ENCODE measurements around the gene TSPAN14. TPM values are rescaled to one million over a fixed set of nuclear protein-coding genes. Genes with fewer than 3 reads are reported as not detected.

The TSPAN14 gene
- total and polyA plus RNA-seq, 2 of the 13 experiments (the other 11 are each of a cell fraction or from before 2014, with no cell fraction given) = 24.1 to 80.6 TPM

DNA sequence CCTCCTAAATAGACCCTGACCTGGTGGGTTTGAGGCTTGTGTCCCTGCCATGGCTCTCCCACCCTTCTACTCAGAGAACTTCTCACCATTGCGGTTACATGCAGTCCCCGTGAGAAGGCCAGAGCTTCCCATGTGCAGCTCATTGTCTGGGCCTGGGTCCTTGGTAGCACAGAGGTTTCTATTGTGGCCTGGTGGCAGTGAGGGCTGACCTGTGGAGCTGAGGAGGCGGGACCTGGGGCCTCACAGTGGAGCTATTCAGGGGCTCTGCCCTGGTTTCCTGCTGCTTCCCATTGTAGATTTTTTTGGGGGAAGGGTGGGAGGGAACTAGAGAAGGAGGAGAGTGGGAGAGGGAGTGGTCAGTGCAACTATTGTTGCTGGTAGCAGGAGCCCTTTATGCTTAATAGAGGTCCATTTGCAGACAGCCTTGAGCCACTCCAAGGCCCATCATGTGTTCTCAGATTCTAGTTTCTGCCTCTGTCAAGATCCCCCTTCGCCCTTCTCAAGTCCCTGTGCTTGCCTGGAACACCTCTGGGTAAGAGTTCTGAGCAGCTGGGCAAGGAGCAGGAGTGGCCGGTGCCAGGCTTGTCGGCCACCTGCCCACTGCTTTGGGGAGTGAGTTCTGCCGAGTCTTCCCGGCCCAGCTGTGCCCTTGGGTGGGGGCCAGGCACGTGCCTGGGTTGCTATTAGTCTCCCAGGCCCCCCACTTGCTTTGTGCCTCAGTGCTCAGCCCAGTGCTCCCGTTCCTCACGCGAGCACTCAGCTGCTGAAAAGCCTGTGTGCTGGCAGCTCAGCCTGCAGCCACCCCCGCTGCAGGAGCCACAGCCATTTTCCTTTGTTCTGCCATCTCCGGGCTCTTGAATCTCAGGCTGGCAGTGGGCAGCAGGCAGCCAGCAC is 10.7 kb downstream of the TSPAN14 start (continued):
- TF ChIP-seq FOSL2 (CRISPR knock-in tag; IDR thresholded peaks at IDR 0.05) (peak; percentile 43; the same call in 1 of the 2 replicates), SOX6 (IDR thresholded peaks at IDR 0.05) (no peak), SOX6 (CRISPR knock-in tag; IDR thresholded peaks at IDR 0.05) (peak; percentile 94), ZNF749 (CRISPR knock-in tag; IDR thresholded peaks at IDR 0.05; ENCODE audit: borderline replicate concordance) (no peak), RAD21 (CRISPR knock-in tag; IDR thresholded peaks at IDR 0.05) (no peak), CEBPB (IDR thresholded peaks at IDR 0.05; ENCODE audit: borderline replicate concordance, low read depth, low read length) (no peak), CBFB (CRISPR knock-in tag; IDR thresholded peaks at IDR 0.05) (peak; percentile 19; the same call in 1 of the 2 replicates), SP5 (CRISPR knock-in tag; IDR thresholded peaks at IDR 0.05; ENCODE audit: borderline replicate concordance, low read depth) (peak; percentile 90), ZKSCAN8 (CRISPR knock-in tag; IDR thresholded peaks at IDR 0.05; ENCODE audit: borderline replicate concordance) (no peak), RXRA (CRISPR knock-in tag; IDR thresholded peaks at IDR 0.05) (peak; percentile 37; the same call in 1 of the 2 replicates), FOXA1 (IDR thresholded peaks at IDR 0.05) (no peak), FOXA1 (CRISPR knock-in tag; IDR thresholded peaks at IDR 0.05) (no peak), SMYD3 (CRISPR knock-in tag; IDR thresholded peaks at IDR 0.05) (no peak), ZMAT3 (CRISPR knock-in tag; conservative IDR thresholded peaks at IDR 0.05) (no peak)
- TF ChIP-seq, protein P1, sequence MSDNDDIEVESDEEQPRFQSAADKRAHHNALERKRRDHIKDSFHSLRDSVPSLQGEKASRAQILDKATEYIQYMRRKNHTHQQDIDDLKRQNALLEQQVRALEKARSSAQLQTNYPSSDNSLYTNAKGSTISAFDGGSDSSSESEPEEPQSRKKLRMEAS (IDR thresholded peaks at IDR 0.05) = peak; percentile 70
- TF ChIP-seq, protein P2, sequence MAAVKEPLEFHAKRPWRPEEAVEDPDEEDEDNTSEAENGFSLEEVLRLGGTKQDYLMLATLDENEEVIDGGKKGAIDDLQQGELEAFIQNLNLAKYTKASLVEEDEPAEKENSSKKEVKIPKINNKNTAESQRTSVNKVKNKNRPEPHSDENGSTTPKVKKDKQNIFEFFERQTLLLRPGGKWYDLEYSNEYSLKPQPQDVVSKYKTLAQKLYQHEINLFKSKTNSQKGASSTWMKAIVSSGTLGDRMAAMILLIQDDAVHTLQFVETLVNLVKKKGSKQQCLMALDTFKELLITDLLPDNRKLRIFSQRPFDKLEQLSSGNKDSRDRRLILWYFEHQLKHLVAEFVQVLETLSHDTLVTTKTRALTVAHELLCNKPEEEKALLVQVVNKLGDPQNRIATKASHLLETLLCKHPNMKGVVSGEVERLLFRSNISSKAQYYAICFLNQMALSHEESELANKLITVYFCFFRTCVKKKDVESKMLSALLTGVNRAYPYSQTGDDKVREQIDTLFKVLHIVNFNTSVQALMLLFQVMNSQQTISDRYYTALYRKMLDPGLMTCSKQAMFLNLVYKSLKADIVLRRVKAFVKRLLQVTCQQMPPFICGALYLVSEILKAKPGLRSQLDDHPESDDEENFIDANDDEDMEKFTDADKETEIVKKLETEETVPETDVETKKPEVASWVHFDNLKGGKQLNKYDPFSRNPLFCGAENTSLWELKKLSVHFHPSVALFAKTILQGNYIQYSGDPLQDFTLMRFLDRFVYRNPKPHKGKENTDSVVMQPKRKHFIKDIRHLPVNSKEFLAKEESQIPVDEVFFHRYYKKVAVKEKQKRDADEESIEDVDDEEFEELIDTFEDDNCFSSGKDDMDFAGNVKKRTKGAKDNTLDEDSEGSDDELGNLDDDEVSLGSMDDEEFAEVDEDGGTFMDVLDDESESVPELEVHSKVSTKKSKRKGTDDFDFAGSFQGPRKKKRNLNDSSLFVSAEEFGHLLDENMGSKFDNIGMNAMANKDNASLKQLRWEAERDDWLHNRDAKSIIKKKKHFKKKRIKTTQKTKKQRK (IDR thresholded peaks at IDR 0.05; ENCODE audit: low read length) = no peak
- TF ChIP-seq, protein P3, sequence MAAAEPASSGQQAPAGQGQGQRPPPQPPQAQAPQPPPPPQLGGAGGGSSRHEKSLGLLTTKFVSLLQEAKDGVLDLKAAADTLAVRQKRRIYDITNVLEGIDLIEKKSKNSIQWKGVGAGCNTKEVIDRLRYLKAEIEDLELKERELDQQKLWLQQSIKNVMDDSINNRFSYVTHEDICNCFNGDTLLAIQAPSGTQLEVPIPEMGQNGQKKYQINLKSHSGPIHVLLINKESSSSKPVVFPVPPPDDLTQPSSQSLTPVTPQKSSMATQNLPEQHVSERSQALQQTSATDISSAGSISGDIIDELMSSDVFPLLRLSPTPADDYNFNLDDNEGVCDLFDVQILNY (CRISPR knock-in tag; conservative IDR thresholded peaks at IDR 0.05) = no peak
- TF ChIP-seq, protein P4, sequence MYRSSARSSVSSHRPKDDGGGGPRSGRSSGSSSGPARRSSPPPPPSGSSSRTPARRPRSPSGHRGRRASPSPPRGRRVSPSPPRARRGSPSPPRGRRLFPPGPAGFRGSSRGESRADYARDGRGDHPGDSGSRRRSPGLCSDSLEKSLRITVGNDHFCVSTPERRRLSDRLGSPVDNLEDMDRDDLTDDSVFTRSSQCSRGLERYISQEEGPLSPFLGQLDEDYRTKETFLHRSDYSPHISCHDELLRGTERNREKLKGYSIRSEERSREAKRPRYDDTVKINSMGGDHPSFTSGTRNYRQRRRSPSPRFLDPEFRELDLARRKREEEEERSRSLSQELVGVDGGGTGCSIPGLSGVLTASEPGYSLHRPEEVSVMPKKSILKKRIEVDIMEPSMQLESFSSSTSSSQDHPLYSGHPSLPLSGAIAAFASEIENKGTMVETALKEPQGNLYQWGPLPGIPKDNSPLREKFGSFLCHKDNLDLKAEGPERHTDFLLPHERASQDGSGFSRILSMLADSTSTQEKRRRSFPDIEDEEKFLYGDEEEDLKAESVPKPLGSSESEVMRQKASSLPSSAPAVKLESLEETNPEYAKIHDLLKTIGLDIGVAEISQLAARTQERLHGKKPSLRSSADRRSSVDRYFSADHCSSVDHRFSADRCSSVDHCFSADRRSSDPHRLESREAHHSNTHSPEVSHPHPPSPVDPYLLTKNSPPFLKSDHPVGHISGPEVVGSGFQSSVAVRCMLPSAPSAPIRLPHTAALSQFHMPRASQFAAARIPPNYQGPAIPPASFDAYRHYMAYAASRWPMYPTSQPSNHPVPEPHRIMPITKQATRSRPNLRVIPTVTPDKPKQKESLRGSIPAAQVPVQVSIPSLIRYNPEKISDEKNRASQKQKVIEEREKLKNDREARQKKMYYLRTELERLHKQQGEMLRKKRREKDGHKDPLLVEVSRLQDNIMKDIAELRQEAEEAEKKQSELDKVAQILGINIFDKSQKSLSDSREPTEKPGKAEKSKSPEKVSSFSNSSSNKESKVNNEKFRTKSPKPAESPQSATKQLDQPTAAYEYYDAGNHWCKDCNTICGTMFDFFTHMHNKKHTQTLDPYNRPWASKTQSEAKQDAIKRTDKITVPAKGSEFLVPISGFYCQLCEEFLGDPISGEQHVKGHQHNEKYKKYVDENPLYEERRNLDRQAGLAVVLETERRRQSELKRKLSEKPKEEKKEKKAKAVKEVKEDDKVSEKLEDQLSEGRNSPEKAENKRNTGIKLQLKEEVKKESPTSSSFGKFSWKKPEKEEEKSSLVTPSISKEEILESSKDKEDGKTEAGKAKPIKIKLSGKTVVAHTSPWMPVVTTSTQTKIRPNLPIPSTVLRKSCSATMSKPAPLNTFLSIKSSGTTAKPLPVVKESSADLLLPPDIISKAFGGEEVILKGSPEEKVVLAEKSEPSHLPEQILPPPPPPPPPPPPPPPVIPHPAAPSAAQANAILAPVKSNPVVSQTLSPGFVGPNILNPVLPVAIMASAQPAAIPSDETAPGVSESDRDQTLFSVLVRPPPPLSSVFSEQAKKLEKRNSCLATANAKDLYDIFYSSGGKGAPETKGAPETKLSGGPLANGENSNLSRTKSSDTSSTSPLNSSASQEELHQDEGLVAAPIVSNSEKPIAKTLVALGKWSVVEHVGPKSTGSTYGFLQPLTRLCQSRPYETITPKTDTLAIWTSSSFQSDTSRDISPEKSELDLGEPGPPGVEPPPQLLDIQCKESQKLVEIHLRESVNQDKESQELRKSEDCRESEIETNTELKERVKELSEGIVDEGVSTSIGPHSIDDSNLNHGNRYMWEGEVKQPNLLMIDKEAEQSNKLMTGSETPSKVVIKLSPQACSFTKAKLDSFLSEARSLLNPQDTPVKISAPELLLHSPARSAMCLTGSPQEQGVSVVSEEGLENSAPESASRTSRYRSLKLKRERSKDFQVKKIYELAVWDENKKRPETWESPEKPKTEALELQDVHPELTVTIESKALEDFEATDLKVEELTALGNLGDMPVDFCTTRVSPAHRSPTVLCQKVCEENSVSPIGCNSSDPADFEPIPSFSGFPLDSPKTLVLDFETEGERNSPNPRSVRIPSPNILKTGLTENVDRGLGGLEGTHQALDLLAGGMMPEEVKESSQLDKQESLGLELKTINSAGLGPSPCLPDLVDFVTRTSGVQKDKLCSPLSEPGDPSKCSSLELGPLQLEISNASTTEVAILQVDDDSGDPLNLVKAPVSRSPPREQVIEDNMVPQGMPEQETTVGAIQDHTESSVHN (CRISPR knock-in tag; IDR thresholded peaks at IDR 0.05) = no peak
